Smooth muscle cell (in vitro differentiated cells): ENCODE results near the gene UNKL. TPM values are rescaled to one million over a fixed set of nuclear protein-coding genes. Genes with fewer than 3 reads are reported as not detected.

Experiments
- DNase-seq: peaks from one replicate; lab custom pipeline; 2025; ENCODE audit not compliant: unreplicated experiment; lab: John Stamatoyannopoulos, UW
- H2AFZ ChIP-seq: fragments of 200-600 bp; sonication (generic); 2 replicates; pipeline ENCODE4 v1.6.0; 2016; ENCODE audit warnings: antibody characterized with exemption, low read depth, mild to moderate bottlenecking
- H3F3A ChIP-seq: fragments of 200-600 bp; sonication (generic); 2 replicates; pipeline ENCODE4 v1.6.0; 2017; ENCODE audit warnings: antibody characterized with exemption, low read depth
- H3K27ac ChIP-seq: fragments of 200-600 bp; sonication (generic); 2 replicates; pipeline ENCODE4 v1.5.1; 2016; ENCODE audit warnings: low read depth, mild to moderate bottlenecking
- H3K27me3 ChIP-seq: fragments of 200-600 bp; sonication (generic); 2 replicates; pipeline ENCODE4 v1.6.1; 2016; ENCODE audit warnings: low read depth, mild to moderate bottlenecking
- H3K36me3 ChIP-seq: fragments of 200-600 bp; sonication (generic); 2 replicates; pipeline ENCODE4 v1.5.1; 2016; ENCODE audit warnings: low read depth
- H3K4me1 ChIP-seq: fragments of 200-600 bp; sonication (generic); 2 replicates; pipeline ENCODE4 v1.5.1; 2016; ENCODE audit warnings: low read depth
- H3K4me2 ChIP-seq: fragments of 200-600 bp; sonication (generic); 2 replicates; pipeline ENCODE4 v1.6.0; 2016; ENCODE audit warnings: mild to moderate bottlenecking
- H3K4me3 ChIP-seq: fragments of 200-600 bp; sonication (generic); 2 replicates; pipeline ENCODE4 v1.5.1; 2016; ENCODE audit warnings: mild to moderate bottlenecking
- H3K79me2 ChIP-seq: fragments of 200-600 bp; sonication (generic); 2 replicates; pipeline ENCODE4 v1.6.0; 2016; ENCODE audit warnings: low read depth, mild to moderate bottlenecking
- H3K9ac ChIP-seq: fragments of 200-600 bp; sonication (generic); 2 replicates; pipeline ENCODE4 v1.6.0; 2016; ENCODE audit warnings: low read depth
- H3K9me3 ChIP-seq: fragments of 200-600 bp; sonication (generic); replicated peaks from 2 replicates; pipeline ENCODE4 v1.5.1; 2016; ENCODE audit warnings: low read depth
- H4K20me1 ChIP-seq: fragments of 200-600 bp; sonication (generic); 2 replicates; pipeline ENCODE4 v1.6.0; 2016; ENCODE audit warnings: low read depth
- CTCF ChIP-seq: fragments of 200-600 bp; sonication (generic); IDR thresholded peaks from 2 replicates; pipeline ENCODE4 v1.5.1; 2017; ENCODE audit warnings: borderline replicate concordance, mild to moderate bottlenecking, antibody characterized with exemption; ENCODE audit not compliant: insufficient read depth, poor library complexity, severe bottlenecking
- WGBS: methylation state at CpG from one replicate; pipeline ENCODE4 v1.1.7; 2016; ENCODE audit warnings: low lambda C conversion rate; 5-methylcytosine and 5-hydroxymethylcytosine counted together
- polyA plus RNA-seq: library from polyadenylated mRNA; unstranded; fragments of >200 nt; fragmentation: Nextera tagmentation; extraction: Ambion mirVana; gene quantifications from 2 replicates; pipeline ENCODE4 v1.2.1, GENCODE V29; 2016
- total RNA-seq: library from RNA; depleted of rRNA; stranded (reverse); fragments of >200 nt; gene quantifications from 2 replicates; pipeline ENCODE4 v1.2.3, GENCODE V29; 2014

The UNKL gene
- total and polyA plus RNA-seq, 2 experiments from 2014 or later: 5.2 to 6.2 TPM

- Histone ChIP-seq H3K27me3 (peaks cover 69% of the 10 kb centered on the region), H3K79me2 (no peaks in the 10 kb centered on the region), H3K9me3 (no peaks in the 10 kb centered on the region), H3F3A (no peaks in the 10 kb centered on the region), H2AFZ (no peak overlapping the region), H3K36me3 (no peaks in the 10 kb centered on the region), H3K27ac (no peak overlapping the region), H3K4me2 (no peak overlapping the region), H3K4me3 (no peak overlapping the region), H4K20me1 (no peaks in the 10 kb centered on the region), H3K4me1 (peaks cover 12% of the 10 kb centered on the region), H3K9ac (no peak overlapping the region)
- no peak for TF ChIP-seq CTCF
- 78% methylated on average over 16 of the region's 16 CpGs for WGBS
- DNase-seq: no peak
Observed at GRCh38 chr16:1335211-1335971, 79.1 kb downstream of the UNKL start.

GRCh38 chr16:1334739-1335138, 79.8 kb downstream of the UNKL start:
- no peak for DNase-seq
- Histone ChIP-seq H3K4me3 (no peak overlapping the region), H3K36me3 (no peaks in the 10 kb centered on the region), H3K79me2 (no peaks in the 10 kb centered on the region), H3K9ac (no peak overlapping the region), H3K9me3 (no peaks in the 10 kb centered on the region), H2AFZ (no peak overlapping the region), H3K4me2 (no peak overlapping the region), H4K20me1 (no peaks in the 10 kb centered on the region), H3K27me3 (peaks cover 70% of the 10 kb centered on the region), H3K4me1 (peaks cover 12% of the 10 kb centered on the region), H3K27ac (no peak overlapping the region), H3F3A (no peaks in the 10 kb centered on the region)
- 40% methylated on average over 7 of the region's 9 CpGs for WGBS
- TF ChIP-seq CTCF: no peak

- peaks cover 12% of the 10 kb centered on the region for H3K4me1 ChIP-seq
- no peak for DNase-seq
- H3F3A ChIP-seq: no peaks in the 10 kb centered on the region
- no peaks in the 10 kb centered on the region for H3K79me2 ChIP-seq
- H4K20me1 ChIP-seq: no peaks in the 10 kb centered on the region
- no peak for TF ChIP-seq CTCF
- WGBS: 8% methylated on average over 18 of the region's 78 CpGs
- H3K36me3 ChIP-seq: no peaks in the 10 kb centered on the region
- no peak overlapping the region for H2AFZ ChIP-seq
- H3K4me3 ChIP-seq: peak overlapping the region; percentile 24
- no peak overlapping the region for H3K27ac ChIP-seq
- no peaks in the 10 kb centered on the region for H3K9me3 ChIP-seq
- peaks cover 70% of the 10 kb centered on the region for H3K27me3 ChIP-seq
- no peak overlapping the region for H3K9ac ChIP-seq
- H3K4me2 ChIP-seq: peak overlapping the region; percentile 76
Observed at GRCh38 chr16:1333854-1334700, 80.4 kb downstream of the UNKL start.
